HCT116 (cell line): ENCODE measurements around the gene SEC31B.

Experiments
- EZH2 ChIP-seq: fragments of 200-600 bp; sonication (generic); IDR thresholded peaks from 2 replicates; pipeline ENCODE4 v1.6.1; 2017; ENCODE audit warnings: antibody characterized with exemption, mixed run types
- POLR2A ChIP-seq: IDR thresholded peaks from 2 replicates; pipeline ENCODE4 v1.7.0; 2011; ENCODE audit warnings: borderline replicate concordance; ENCODE audit not compliant: insufficient read depth, insufficient read length; ENCODE audit errors: extremely low read depth
- RAD21 ChIP-seq: IDR thresholded peaks from 2 replicates; pipeline ENCODE4 v1.6.1; 2012; ENCODE audit warnings: low read depth, mild to moderate bottlenecking

- TF ChIP-seq EZH2 = no peak
- TF ChIP-seq RAD21 = no peak
- no peak for TF ChIP-seq POLR2A
These were observed 9.3 kb upstream of the SEC31B start for GRCh38 chr10:100528921-100529474.
